Aorta (tissue), 5 donors: ENCODE data around the gene NLGN1. TPM values are rescaled to one million over a fixed set of nuclear protein-coding genes. Genes with fewer than 3 reads are reported as not detected.

Experiments
- ATAC-seq: fragments of 200-7000 bp; cut with Tn5 transposase; one replicate; pipeline ENCODE4 v1.9.1; 2022; ENCODE audit warnings: moderate library complexity; ENCODE audit not compliant: low FRiP score
- DNase-seq, 2 donors: peaks; one replicate each; pipeline ENCODE4 v3.0.0-alpha.2; 2020
- H3K27ac ChIP-seq, 2 donors: one replicate each; pipeline ENCODE4 v1.5.1; 2013; ENCODE audit warnings: low read length in 2 of 2, mild to moderate bottlenecking in 2 of 2, moderate library complexity in 2 of 2, control low read depth in 1 of 2, inconsistent platforms in 1 of 2, low read depth in 1 of 2
- H3K27me3 ChIP-seq, 2 donors: one replicate each; pipeline ENCODE4 v1.6.1; 2013; ENCODE audit warnings: control low read depth in 1 of 2, low read length in 1 of 2, mild to moderate bottlenecking in 1 of 2, moderate library complexity in 1 of 2; ENCODE audit not compliant: insufficient read depth in 2 of 2, control insufficient read depth in 1 of 2
- H3K36me3 ChIP-seq, 2 donors: one replicate each; pipeline ENCODE4 v1.6.1; 2013; ENCODE audit warnings: control low read depth in 1 of 2, low read length in 1 of 2, mild to moderate bottlenecking in 1 of 2; ENCODE audit not compliant: insufficient read depth in 2 of 2, control insufficient read depth in 1 of 2
- H3K4me1 ChIP-seq, 2 donors: one replicate each; pipeline ENCODE4 v1.6.1; 2013; ENCODE audit warnings: low read length in 2 of 2, control low read depth in 1 of 2, mild to moderate bottlenecking in 1 of 2, moderate library complexity in 1 of 2; ENCODE audit not compliant: insufficient read depth in 2 of 2, control insufficient read depth in 1 of 2
- H3K4me3 ChIP-seq, 2 donors: one replicate each; pipeline ENCODE4 v1.5.1; 2013; ENCODE audit warnings: low read length in 2 of 2, control low read depth in 1 of 2, mild to moderate bottlenecking in 1 of 2
- H3K9me3 ChIP-seq: one replicate; pipeline ENCODE4 v1.6.1; 2013; ENCODE audit warnings: mild to moderate bottlenecking, low read length; ENCODE audit not compliant: control insufficient read depth
- WGBS, 2 donors: extraction: QIAGEN DNeasy Blood & Tissue Kit; methylation state at CpG; one replicate each; pipeline ENCODE4 v1.1.7; 2013; 5-methylcytosine and 5-hydroxymethylcytosine counted together
- intact Hi-C, 2 donors: fragments of 100-400 bp; cut with DNase I; formaldehyde crosslinking; loops; one replicate each; pipeline versions ENCODE4 v1.14.2 to v1.15.0; 2022
- polyA plus RNA-seq, 2 donors: library from polyadenylated mRNA; stranded (reverse); fragments of 200-250 nt; gene quantifications; one replicate each; pipeline ENCODE4 v1.2.3, GENCODE V29; 2013
- total RNA-seq, 2 donors: library from RNA; stranded (reverse); fragmentation: NEBNext Ultra II Directional; extraction: Animal tissue kit (Norgen Biotek cat#: 25700); gene quantifications; one replicate each; pipeline ENCODE4 v1.2.1, GENCODE V29; 2021
- donor health status: healthy with polysubstance abuse.
- donor health status: Bipolar disorder and iron deficiency.
- donor health status: DM: no; HTN: no; CAD: no.
- donor health status: DM: no; HTN: no; CAD: no.
- donor health status: DM: yes; HTN: yes; CAD: no.

NLGN1 gene
- total and polyA plus RNA-seq, 4 donors: 0.50 to 20.0 (median 8.6) TPM

DNA sequence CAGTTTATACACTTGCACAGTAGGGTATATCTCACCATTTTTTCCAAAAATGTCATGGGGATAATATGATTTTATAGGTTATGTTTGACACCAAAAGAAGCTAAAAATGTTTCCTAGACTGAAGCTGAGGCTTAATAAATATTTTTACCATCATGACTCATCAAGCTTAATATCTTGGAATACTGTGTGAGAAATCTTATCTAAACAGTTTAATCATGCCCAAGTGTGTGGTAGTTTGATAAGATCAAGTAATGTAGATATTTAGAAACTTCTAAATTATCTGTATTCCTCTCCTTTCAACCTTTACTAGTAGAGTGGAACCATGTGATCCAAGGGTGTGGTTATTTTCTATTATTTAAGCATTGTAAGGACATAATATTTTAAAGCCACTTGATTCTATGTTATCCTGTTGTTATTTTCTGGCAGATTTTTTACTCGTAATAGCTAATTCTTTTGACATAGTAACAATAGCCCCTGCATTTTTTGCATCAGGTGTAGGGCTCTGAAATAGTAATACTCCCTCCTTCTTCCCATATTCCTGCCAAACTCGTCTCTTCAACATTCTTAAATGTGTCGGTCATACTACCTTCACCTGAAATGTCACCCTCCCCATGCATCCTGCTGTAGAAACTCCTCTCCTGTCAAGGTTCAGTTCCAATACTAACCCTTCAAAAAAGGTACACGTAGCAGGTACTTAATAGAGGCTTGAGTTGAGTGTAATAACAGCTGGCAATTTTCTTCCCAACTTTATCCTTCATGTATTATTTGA lies 729.6 kb downstream of the NLGN1 start:
- intact Hi-C loops: no loop called here
- no peaks in the 10 kb centered on the region for H3K9me3 ChIP-seq
- no peak for ATAC-seq
- no peak overlapping the region for H3K4me3 ChIP-seq
- WGBS, 2 donors: 68 to 90% methylated on average over 4 of the region's 4 CpGs
- H3K36me3 ChIP-seq: no peaks in the 10 kb centered on the region
- no peaks in the 10 kb centered on the region for H3K27me3 ChIP-seq
- H3K4me1 ChIP-seq: peaks cover 0 to 7% of the 10 kb centered on the region in 2 donors
- no peak for DNase-seq
- no peak overlapping the region for H3K27ac ChIP-seq

DNA sequence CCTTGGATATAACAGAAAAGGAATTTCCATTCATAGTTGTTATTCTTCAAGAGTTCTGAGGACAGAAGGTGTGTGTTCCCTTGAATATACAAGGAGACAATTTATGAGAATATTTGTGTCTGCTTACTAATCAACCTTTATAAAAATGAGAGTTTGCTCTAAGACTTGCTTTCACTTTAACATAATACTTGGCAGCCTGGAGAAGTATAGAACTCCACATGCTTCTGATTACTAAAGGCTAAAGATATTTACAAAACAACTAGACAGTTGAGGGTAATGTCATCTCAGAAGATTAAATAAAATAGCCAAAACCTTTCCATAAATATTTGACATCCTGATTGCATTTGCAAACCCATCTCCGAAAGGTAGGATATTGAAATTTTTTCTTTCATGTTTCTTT lies 734.5 kb downstream of the NLGN1 start:
- H3K27ac ChIP-seq: no peak overlapping the region
- no peaks in the 10 kb centered on the region for H3K27me3 ChIP-seq
- peaks cover 0 to 7% of the 10 kb centered on the region in 2 donors for H3K4me1 ChIP-seq
- H3K4me3 ChIP-seq: no peak overlapping the region
- no peaks in the 10 kb centered on the region for H3K9me3 ChIP-seq
- intact Hi-C loops: no loop called here
- 53 to 98% methylated on average over 1 of the region's 1 CpG for WGBS, 2 donors
- no peak for DNase-seq
- ATAC-seq: no peak
- H3K36me3 ChIP-seq: no peaks in the 10 kb centered on the region

DNA sequence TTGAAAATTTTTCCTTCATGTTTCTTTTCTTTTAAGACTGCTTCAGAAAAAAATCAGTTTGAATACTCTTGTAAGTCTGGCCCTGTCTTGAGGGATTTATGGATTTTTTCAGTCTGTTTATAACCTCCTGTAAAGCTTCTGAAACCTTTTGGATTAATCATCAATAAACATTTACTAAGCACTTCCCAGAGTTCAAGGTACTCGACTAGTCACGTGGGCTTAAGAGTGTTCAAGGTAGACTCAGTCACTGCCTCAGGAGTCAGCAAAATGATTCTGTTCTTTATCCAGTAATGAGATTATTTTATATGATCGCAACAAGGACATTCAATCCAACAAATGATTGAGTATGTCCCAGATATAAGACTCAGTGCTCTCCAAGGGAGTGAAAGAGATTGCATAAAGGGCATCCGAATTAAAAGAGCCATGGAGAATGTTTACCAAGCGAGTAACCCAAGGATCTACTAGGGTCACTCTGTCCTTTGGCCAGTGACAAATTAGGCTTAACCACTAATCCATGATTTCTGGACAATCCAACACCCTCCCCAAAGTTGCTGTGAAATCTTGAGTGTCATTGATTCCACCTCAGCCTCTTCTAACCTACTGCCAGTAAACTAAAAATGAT lies 735.0 kb downstream of the NLGN1 start:
- Histone ChIP-seq H3K9me3 (no peaks in the 10 kb centered on the region), H3K27me3 (no peaks in the 10 kb centered on the region), H3K27ac (no peak overlapping the region), H3K4me3 (no peak overlapping the region), H3K4me1 (peaks cover 0 to 4% of the 10 kb centered on the region in 2 donors), H3K36me3 (no peaks in the 10 kb centered on the region)
- ATAC-seq (no peak), DNase-seq (no peak)
- intact Hi-C loops: no loop called here
- 95% methylated on average over 5 of the region's 5 CpGs for WGBS, 2 donors

DNA sequence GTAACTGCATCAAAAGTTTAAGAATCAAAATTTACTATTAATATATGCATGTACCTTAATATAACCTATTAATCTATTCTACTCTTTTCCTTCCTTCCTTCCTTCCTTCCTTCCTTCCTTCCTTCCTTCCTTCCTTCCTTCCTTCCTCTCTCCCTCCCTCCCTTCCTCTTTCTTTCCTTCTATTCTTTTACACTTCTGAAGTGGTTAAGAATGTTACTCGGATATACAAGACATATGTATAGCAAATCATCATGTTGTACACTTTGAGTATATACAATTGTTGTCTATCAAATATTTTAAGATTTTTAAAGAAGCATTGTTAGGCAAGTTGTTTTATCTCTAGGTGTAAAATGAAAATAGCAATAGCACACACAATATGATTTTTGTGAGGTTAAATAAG lies 748.5 kb downstream of the NLGN1 start:
- no peak overlapping the region for H3K27ac ChIP-seq
- no peaks in the 10 kb centered on the region for H3K4me1 ChIP-seq
- no peak for ATAC-seq
- no peaks in the 10 kb centered on the region for H3K27me3 ChIP-seq
- no peak overlapping the region for H3K4me3 ChIP-seq
- intact Hi-C loops: no loop called here
- no peaks in the 10 kb centered on the region for H3K36me3 ChIP-seq
- 93 to 100% methylated on average over 1 of the region's 1 CpG for WGBS, 2 donors
- no peak for DNase-seq
- peaks cover 2% of the 10 kb centered on the region for H3K9me3 ChIP-seq

DNA sequence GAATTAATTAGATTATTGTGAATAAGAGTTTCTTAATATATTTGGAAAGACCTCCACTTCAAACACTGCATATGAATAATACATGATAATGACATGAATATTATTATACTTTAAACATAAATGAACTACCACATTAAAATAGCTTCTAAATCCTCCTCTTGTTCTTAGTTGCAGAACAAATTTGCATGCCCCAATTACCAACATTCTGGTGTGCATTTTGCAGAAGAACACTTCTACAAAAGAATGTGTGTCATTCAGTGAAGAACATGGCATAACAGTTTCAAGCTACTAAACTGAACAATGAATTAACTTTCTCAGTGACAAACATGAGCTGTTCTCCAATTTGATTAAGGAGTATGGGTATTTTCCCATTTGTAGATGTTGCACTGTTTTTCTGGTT lies 750.3 kb downstream of the NLGN1 start:
- ATAC-seq (no peak), DNase-seq (no peak)
- H3K4me3 ChIP-seq: no peak overlapping the region
- H3K4me1 ChIP-seq: no peaks in the 10 kb centered on the region
- no peaks in the 10 kb centered on the region for H3K36me3 ChIP-seq
- no peak overlapping the region for H3K27ac ChIP-seq
- H3K9me3 ChIP-seq: peaks cover 1% of the 10 kb centered on the region
- H3K27me3 ChIP-seq: no peaks in the 10 kb centered on the region
- intact Hi-C loops: no loop called here

DNA sequence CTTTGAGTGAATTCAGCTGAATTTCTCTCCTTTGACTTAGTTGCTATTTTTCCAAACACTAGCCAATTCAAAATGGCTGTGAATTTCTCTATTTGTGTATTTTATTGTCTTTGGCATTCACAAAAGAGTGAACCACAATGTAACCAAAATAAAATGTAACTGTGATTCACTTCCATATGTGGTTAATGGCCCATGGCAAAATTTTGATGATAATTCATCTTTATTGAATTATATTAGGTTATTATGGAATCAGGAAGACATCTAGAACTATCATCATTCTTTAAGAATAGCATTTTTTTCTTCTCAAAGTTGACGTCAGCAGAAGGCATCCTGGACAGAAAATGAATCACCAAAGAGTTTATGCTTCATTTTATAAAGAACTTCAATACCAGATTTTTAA lies 756.3 kb downstream of the NLGN1 start:
- DNase-seq (no peak), ATAC-seq (no peak)
- Histone ChIP-seq H3K9me3 (no peaks in the 10 kb centered on the region), H3K4me1 (no peaks in the 10 kb centered on the region), H3K4me3 (no peak overlapping the region), H3K36me3 (no peaks in the 10 kb centered on the region), H3K27ac (peak overlapping the region in 1 of 2 donors; percentile 76), H3K27me3 (no peaks in the 10 kb centered on the region)
- WGBS, 2 donors: 22% methylated on average over 1 of the region's 1 CpG
- intact Hi-C loops: loop anchor here in 1 of 2 donors (10.0 kb wide), 1 partner anchor 1299 kb away; no protein-coding TSS in a partner anchor

DNA sequence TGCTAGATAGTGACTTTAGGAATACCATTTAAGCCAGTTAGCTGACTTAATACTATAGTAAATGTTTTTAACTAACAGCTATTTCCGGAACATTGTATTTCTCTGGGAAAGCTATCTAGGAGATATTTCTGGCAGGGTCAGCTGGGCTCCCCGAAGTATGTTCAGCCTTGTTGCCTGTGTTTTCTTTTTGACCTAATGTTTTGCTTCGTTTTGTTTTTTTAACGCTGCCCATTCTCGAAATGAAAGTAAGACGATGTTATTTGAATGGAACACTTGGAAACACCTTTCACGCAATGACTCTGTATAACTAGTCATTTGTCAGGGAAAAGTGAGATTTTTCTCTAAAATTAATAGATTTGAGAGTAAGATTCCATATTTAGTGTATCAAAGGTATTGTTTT lies 758.7 kb downstream of the NLGN1 start:
- ATAC-seq (no peak), DNase-seq (no peak)
- Histone ChIP-seq H3K4me3 (peak overlapping the region; percentile 75 to 82), H3K27ac (peak overlapping the region in 1 of 2 donors; percentile 76), H3K27me3 (no peaks in the 10 kb centered on the region), H3K9me3 (no peaks in the 10 kb centered on the region), H3K36me3 (no peaks in the 10 kb centered on the region), H3K4me1 (no peaks in the 10 kb centered on the region)
- intact Hi-C loops: loop anchor here in 1 of 2 donors (5.0 to 10.0 kb wide), 2 partner anchors 36 to 1301 kb away; no protein-coding TSS in a partner anchor
- 2 to 6% methylated on average over 7 of the region's 7 CpGs for WGBS, 2 donors

DNA sequence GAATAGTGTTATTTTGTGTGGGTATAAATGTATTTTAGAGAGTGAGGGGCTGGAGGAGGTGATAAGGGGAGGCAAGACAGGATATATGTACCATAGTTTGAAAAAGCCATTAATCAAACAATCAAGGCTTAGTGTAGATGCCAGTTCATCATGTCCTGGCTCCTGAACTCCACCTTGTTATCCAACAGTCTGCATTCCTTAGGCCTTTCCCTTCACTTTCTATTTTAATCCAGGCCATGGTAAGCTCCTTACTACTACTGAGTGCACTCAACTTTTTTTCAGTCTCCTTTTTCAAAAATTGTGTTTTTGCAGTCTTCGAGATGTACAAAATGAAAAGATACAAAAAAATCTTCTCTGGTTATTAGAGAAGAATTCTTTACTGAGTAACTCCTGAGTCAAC lies 761.1 kb downstream of the NLGN1 start:
- Histone ChIP-seq H3K27me3 (no peaks in the 10 kb centered on the region), H3K4me1 (no peaks in the 10 kb centered on the region), H3K9me3 (no peaks in the 10 kb centered on the region), H3K36me3 (no peaks in the 10 kb centered on the region), H3K4me3 (no peak overlapping the region), H3K27ac (no peak overlapping the region)
- no peak for DNase-seq
- 17 to 22% methylated on average over 1 of the region's 1 CpG for WGBS, 2 donors
- ATAC-seq: no peak
- intact Hi-C loops: loop anchor here in 1 of 2 donors (5.0 to 10.0 kb wide), 2 partner anchors 34 to 1304 kb away; no protein-coding TSS in a partner anchor

DNA sequence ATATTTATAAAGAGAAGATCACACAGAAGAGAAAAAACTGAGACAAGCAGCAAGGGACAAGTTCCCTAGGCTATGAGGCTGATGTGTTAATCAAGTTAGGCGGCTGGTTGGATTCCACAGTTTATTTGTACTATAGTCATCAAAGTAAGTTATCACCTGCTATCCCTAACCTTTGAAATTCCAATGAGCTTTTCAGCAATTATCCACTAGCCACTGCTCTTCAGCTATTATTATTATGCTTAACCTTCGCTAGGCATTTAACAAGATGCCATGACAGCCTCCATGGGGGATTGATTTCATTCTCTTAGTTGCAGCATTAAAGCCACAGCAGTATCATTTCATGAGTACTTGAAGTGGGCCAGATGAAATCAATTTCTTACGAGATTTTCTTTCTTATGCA lies 762.1 kb downstream of the NLGN1 start:
- 95 to 97% methylated on average over 3 of the region's 3 CpGs for WGBS, 2 donors
- ATAC-seq (no peak), DNase-seq (no peak)
- no peaks in the 10 kb centered on the region for H3K27me3 ChIP-seq
- H3K27ac ChIP-seq: no peak overlapping the region
- intact Hi-C loops: loop anchor here in 1 of 2 donors (5.0 to 10.0 kb wide), 2 partner anchors 33 to 1305 kb away; no protein-coding TSS in a partner anchor
- H3K9me3 ChIP-seq: no peaks in the 10 kb centered on the region
- H3K36me3 ChIP-seq: no peaks in the 10 kb centered on the region
- no peak overlapping the region for H3K4me3 ChIP-seq
- no peaks in the 10 kb centered on the region for H3K4me1 ChIP-seq
